DOHH2 (cell line): Measurements from ENCODE around the gene CASP7.
A peak's percentile ranks its signal among the peaks of the same experiment; 100 is the strongest.

ENCODE experiments used
- H3F3A ChIP-seq: fragments of 200-600 bp; sonication (generic), shearing (Covaris generic); 2 replicates; pipeline ENCODE4 v1.6.0; 2016; ENCODE audit warnings: antibody characterized with exemption, mild to moderate bottlenecking; ENCODE audit not compliant: control insufficient read depth, insufficient read depth
- H3K27ac ChIP-seq: fragments of 200-600 bp; sonication (generic); 2 replicates; pipeline ENCODE4 v1.5.1; 2014; ENCODE audit warnings: low read depth, mild to moderate bottlenecking, low read length, moderate library complexity
- H3K27me3 ChIP-seq: fragments of 200-600 bp; sonication (generic); 2 replicates; pipeline ENCODE4 v1.6.1; 2014; ENCODE audit warnings: mild to moderate bottlenecking, low read length, mixed read lengths; ENCODE audit not compliant: control insufficient read depth
- H3K36me3 ChIP-seq: fragments of 200-600 bp; sonication (generic); 2 replicates; pipeline ENCODE4 v1.6.1; 2014; ENCODE audit warnings: mild to moderate bottlenecking, low read length, moderate library complexity, mixed read lengths; ENCODE audit not compliant: control insufficient read depth
- H3K4me1 ChIP-seq: fragments of 200-600 bp; sonication (generic); 2 replicates; pipeline ENCODE4 v1.6.1; 2014; ENCODE audit warnings: mild to moderate bottlenecking, low read length, mixed read lengths; ENCODE audit not compliant: control insufficient read depth
- H3K4me2 ChIP-seq: fragments of 200-600 bp; sonication (generic); 2 replicates; pipeline ENCODE4 v1.6.0; 2014; ENCODE audit warnings: mild to moderate bottlenecking, low read length, moderate library complexity
- H3K4me3 ChIP-seq: fragments of 200-600 bp; sonication (generic); 2 replicates; pipeline ENCODE4 v1.5.1; 2014; ENCODE audit warnings: mild to moderate bottlenecking, low read length, mixed read lengths
- H3K79me2 ChIP-seq: fragments of 200-600 bp; sonication (generic); 2 replicates; pipeline ENCODE4 v1.6.1; 2014; ENCODE audit warnings: mild to moderate bottlenecking, low read length, mixed read lengths; ENCODE audit not compliant: control insufficient read depth
- H3K9me2 ChIP-seq: fragments of 200-600 bp; sonication (generic); replicated peaks from 2 replicates; pipeline ENCODE4 v1.6.1; 2014; ENCODE audit warnings: mild to moderate bottlenecking, low read length, mixed read lengths; ENCODE audit not compliant: control insufficient read depth
- H3K9me3 ChIP-seq: fragments of 200-600 bp; sonication (generic); 2 replicates; pipeline ENCODE4 v1.6.1; 2014; ENCODE audit warnings: antibody characterized with exemption, low read length, mixed read lengths; ENCODE audit not compliant: control insufficient read depth, insufficient read depth
- H4K20me1 ChIP-seq: fragments of 200-600 bp; sonication (generic); 2 replicates; pipeline ENCODE4 v1.6.0; 2014; ENCODE audit warnings: low read depth, mild to moderate bottlenecking, antibody characterized with exemption, low read length, moderate library complexity; ENCODE audit not compliant: control insufficient read depth, insufficient read depth
- CTCF ChIP-seq: fragments of 200-600 bp; sonication (generic); IDR thresholded peaks from one replicate; pipeline ENCODE4 v1.5.1; 2014; ENCODE audit warnings: antibody characterized with exemption, mild to moderate bottlenecking, low read depth, low read length; ENCODE audit not compliant: poor library complexity, severe bottlenecking
- EZH2phosphoT487 ChIP-seq: fragments of 200-600 bp; sonication (generic); IDR thresholded peaks from 2 replicates; pipeline ENCODE4 v1.6.1; 2017; ENCODE audit warnings: borderline replicate concordance, mild to moderate bottlenecking, antibody characterized with exemption, low read length, moderate library complexity, mixed read lengths

CASP7 gene

DNA sequence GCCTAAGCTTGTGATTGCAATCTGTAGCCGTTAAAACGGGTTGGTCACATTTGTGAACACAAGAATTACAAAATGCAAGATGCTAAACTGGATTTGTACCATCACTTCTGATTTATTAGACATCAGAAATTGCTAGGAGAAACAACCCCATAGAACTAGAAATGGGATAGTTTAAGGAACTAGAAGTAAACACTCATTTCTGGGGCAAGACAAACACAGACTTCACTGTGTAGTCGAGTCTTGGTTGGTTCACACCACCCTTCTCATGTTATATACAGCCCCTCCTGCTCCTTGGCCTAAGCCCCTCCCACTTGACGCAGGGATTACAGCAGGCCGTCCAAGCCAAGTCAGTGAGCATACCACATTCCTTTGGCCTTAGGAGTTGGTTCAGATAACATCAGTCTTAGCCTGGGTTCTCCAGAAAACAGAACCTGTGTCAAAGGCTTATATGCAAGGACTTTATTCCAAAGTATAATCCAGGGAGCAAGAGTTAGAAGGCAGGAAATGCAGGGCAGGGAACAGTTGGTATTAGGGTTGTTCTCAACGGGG, 13.8 kb upstream of the CASP7 start:
- Histone ChIP-seq H3K27me3 (no peaks in the 10 kb centered on the region), H3K4me2 (no peak overlapping the region), H3K27ac (no peak overlapping the region), H3K4me3 (no peak overlapping the region), H3K9me3 (no peaks in the 10 kb centered on the region), H3K9me2 (no peaks in the 10 kb centered on the region), H4K20me1 (no peaks in the 10 kb centered on the region), H3K79me2 (no peaks in the 10 kb centered on the region), H3K4me1 (no peaks in the 10 kb centered on the region), H3K36me3 (no peaks in the 10 kb centered on the region), H3F3A (no peaks in the 10 kb centered on the region)
- TF ChIP-seq EZH2phosphoT487 (no peak), CTCF (no peak)

DNA sequence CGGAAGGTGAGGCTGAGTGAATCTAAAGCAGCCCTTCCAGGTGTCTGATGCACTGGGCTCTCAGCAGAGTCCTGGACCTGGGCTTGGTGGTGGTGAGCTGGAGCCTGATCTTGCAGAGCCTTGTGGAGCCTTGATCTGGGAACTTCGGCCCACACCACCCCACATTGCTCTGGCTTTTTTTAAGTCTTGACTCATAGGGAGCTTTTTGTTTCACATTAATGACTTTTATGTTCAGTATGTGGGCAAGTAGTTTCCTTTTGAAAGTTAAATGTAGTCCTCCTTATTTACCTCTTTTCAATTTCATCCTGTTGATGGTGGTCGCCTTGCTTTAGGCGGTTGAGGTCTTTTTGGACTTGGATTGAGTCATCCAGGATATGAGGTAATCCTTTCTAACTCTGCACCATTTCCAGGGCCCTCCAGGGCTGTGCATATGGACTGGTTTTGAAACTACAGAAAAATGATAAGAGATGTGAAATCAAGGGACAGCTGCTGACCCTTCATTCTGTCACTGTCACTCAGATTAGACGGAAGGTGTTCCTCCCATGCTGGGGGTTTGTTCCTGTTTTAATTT, 12.9 kb upstream of the CASP7 start:
- H3K4me1 ChIP-seq, result no peaks in the 10 kb centered on the region
- H3K27me3 ChIP-seq, result no peaks in the 10 kb centered on the region
- no peaks in the 10 kb centered on the region for H3K79me2 ChIP-seq
- no peak overlapping the region for H3K4me2 ChIP-seq
- H3K9me2 ChIP-seq, result no peaks in the 10 kb centered on the region
- no peaks in the 10 kb centered on the region for H4K20me1 ChIP-seq
- TF ChIP-seq CTCF (no peak), EZH2phosphoT487 (no peak)
- no peaks in the 10 kb centered on the region for H3K9me3 ChIP-seq
- no peak overlapping the region for H3K4me3 ChIP-seq
- no peak overlapping the region for H3K27ac ChIP-seq
- no peaks in the 10 kb centered on the region for H3F3A ChIP-seq
- no peaks in the 10 kb centered on the region for H3K36me3 ChIP-seq

DNA sequence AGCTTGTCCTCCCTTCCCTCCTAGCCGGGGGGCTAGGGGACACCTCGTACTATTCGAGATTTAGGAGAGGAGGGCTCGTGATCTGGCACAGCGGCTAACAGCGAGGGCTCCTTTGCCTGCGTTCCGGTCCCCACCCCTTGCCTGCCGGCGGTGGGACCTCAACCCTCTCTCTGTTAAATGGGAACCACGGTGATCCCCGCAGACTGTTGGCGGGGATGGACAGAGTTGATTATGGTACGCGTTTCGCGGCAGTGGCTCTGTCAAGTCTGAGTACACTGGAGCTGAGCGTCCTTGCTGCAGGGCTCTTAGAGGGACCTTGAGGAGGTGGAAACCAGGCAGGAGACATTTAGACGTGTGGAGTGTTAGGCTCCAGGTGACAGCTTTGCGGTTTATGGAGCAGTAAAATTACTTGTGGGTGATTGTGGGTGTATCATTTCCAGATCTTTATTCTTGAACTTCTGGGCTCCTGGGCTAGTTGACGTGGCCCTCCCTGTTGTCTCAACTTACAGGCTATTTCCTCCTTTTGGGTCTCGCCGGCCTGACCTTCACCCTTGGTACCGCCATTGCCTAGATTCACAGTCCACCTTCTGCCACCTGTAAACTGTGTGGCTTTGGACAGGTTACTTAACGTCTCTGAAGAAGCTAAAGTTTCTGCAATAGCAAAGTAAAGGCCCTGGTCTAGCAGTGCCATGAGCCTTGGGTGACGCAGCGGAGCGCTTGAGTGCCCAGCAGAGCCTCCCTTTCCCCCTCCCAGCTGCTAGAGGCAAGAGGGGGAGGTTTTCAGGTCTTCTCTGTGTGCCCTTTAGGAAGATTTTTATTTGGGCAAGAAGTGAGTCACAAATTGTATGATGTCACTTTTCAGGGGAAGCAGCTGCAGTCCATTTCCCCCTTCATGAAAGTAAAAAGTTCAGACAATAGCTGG, 739 bp downstream of the CASP7 start:
- Histone ChIP-seq H3K27me3 (peaks cover 11% of the 10 kb centered on the region), H3K4me1 (peaks cover 24% of the 10 kb centered on the region), H4K20me1 (no peaks in the 10 kb centered on the region), H3K4me3 (peak overlapping the region; percentile 100), H3K27ac (no peak overlapping the region), H3F3A (0 out of 2 replicates have a peak, but pooled peaks cover 4% of the 10 kb centered on the region), H3K9me2 (no peaks in the 10 kb centered on the region), H3K79me2 (peaks cover 9% of the 10 kb centered on the region), H3K9me3 (no peaks in the 10 kb centered on the region), H3K36me3 (no peaks in the 10 kb centered on the region), H3K4me2 (peak overlapping the region; percentile 100)
- TF ChIP-seq CTCF (no peak), EZH2phosphoT487 (no peak)
